ENCODE results near the gene PDPR.
"Not testable (repeated sequence)": the region's sequence is repeated elsewhere in the genome, so short reads cannot be mapped to it uniquely, and the experiment has no call there.

DNA sequence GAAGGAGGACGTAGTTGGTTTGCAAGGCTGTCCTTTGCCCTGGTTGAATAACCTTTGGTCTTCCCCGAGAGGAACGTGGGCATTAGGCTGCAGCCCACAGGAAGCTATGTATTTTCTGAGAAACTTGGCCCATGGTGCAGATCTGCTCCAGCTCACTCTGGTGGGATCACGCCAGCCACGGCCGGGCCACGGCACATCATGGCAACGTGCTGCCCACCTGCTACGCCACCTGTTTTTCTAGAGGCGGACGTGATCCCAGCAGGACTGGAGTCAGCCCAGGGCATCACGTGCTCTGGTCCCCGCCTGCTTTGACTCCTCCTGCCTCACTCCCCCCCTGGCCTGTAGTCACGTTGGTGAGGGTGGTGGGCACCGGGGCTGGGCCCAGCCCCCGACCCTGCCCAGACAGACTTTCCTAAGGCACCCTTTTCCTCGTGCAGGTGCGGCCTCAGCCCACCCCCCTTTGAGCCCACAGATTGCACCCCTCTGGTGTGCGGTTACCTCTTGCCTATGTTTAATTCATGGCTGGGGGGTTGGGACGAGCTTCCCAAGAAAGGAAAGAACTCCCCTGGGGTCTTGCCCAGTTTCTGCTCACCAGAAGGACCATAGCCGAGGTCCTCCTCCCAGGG is 59.2 kb downstream of the PDPR start, which contains the start of gene CLEC18C:
- TF ChIP-seq, protein P1, sequence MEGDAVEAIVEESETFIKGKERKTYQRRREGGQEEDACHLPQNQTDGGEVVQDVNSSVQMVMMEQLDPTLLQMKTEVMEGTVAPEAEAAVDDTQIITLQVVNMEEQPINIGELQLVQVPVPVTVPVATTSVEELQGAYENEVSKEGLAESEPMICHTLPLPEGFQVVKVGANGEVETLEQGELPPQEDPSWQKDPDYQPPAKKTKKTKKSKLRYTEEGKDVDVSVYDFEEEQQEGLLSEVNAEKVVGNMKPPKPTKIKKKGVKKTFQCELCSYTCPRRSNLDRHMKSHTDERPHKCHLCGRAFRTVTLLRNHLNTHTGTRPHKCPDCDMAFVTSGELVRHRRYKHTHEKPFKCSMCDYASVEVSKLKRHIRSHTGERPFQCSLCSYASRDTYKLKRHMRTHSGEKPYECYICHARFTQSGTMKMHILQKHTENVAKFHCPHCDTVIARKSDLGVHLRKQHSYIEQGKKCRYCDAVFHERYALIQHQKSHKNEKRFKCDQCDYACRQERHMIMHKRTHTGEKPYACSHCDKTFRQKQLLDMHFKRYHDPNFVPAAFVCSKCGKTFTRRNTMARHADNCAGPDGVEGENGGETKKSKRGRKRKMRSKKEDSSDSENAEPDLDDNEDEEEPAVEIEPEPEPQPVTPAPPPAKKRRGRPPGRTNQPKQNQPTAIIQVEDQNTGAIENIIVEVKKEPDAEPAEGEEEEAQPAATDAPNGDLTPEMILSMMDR (conservative IDR thresholded peaks at IDR 0.05; ENCODE audit: low read depth, low read length), result not testable (repeated sequence)
- not testable (repeated sequence) for TF ChIP-seq EZH2 (IDR thresholded peaks at IDR 0.05; ENCODE audit: low read length, unreplicated experiment); EZH2phosphoT487 (IDR thresholded peaks at IDR 0.05; ENCODE audit: borderline replicate concordance, low read length)

All from PC-3 (cell line).